ENCODE results near the gene SIRT2.

SIRT2 gene

DNA sequence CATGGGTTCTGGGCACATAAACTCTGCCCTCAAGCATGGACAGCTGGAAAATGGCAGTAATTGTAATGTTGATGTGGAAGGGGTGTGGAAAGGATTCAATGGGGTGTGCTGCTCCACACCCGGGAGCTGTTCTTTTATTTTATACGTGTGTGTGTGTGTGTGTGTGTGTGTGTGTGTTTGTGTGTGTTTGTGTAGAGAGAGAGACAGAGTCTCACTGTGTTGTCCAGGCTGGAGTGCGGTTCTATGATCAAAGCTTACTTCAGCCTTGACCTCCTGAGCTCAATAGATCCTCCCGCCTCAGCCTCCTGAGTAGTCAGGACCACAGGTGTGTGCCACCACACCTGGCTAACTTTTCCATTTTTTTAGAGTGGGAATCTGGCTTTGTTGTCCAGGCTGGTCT lies 34.1 kb upstream of the SIRT2 start:
- Histone ChIP-seq H3K4me3 (ENCODE audit: low read depth, low read length) (no peak overlapping the region), H3K4me1 (ENCODE audit: control insufficient read depth in 1 of 2, insufficient read depth in 2 of 2, low read length in 2 of 2) (peaks cover 7 to 11% of the 10 kb centered on the region in 2 experiments), H3K79me2 (ENCODE audit: control insufficient read depth, insufficient read depth, low read length, poor library complexity) (peaks cover 10% of the 10 kb centered on the region), H3K27ac (ENCODE audit: low read depth, low read length) (no peak overlapping the region), H3K14ac (ENCODE audit: low read length) (no peak overlapping the region), H4K91ac (ENCODE audit: low read depth, low read length) (no peak overlapping the region), H3K23ac (ENCODE audit: low read length) (no peak overlapping the region), H3K4me2 (ENCODE audit: low read length) (no peak overlapping the region), H3K27me3 (ENCODE audit: insufficient read depth, low read length) (no peaks in the 10 kb centered on the region), H3K9me3 (ENCODE audit: insufficient read depth, low read depth, low read length) (peaks cover 9% of the 10 kb centered on the region), H4K12ac (ENCODE audit: low read depth, low read length) (no peak overlapping the region), H3K36me3 (ENCODE audit: control insufficient read depth in 1 of 2, insufficient read depth in 2 of 2, low read length in 2 of 2) (peaks cover 14 to 16% of the 10 kb centered on the region in 2 experiments), H3K18ac (ENCODE audit: low read length) (no peak overlapping the region), H2AFZ (ENCODE audit: insufficient read depth, low read length, poor library complexity) (no peak overlapping the region), H3K4ac (ENCODE audit: low read depth, low read length) (no peak overlapping the region), H4K8ac (ENCODE audit: low read depth, low read length) (no peak overlapping the region), H2BK5ac (ENCODE audit: low read depth, low read length, poor library complexity) (no peak overlapping the region), H2BK12ac (ENCODE audit: low read length) (no peak overlapping the region), H3K9ac (ENCODE audit: low read length) (no peak overlapping the region), H2BK120ac (ENCODE audit: insufficient read depth, low read length, poor library complexity) (no peak overlapping the region), H2AK5ac (ENCODE audit: low read length) (no peak overlapping the region), H3K79me1 (ENCODE audit: low read length) (peaks cover 8% of the 10 kb centered on the region)
- DNase-seq = no peak
- WGBS (ENCODE audit: extremely low coverage, insufficient coverage, insufficient read length) = no CpG with 5 or more reads among the region's 4 CpGs

DNA sequence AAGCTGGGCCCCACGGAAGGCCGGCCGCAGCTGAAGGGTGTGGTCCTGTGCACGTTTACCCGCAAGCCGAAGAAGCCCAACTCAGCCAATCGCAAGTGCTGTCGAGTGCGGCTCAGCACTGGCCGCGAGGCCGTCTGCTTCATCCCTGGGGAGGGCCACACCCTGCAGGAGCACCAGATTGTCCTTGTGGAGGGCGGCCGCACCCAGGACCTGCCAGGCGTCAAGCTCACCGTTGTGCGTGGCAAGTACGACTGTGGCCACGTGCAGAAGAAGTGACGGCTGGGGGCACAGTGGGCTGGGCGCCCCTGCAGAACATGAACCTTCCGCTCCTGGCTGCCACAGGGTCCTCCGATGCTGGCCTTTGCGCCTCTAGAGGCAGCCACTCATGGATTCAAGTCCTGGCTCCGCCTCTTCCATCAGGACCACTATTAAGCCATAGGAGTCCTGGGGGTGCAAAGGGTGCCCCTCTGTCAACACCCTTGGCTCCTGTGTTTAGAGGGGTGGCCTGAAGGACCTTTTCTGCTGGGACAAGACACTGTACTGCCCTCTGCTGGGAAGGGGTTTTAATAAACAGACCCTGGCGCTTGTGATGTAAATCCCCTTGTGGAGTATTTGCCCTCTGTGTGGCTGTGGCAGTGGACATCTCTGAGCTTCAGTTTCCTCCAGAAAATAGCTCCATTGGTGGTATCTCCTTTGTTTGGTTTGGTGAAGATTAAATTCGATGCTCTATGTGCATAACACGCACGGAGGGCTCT lies 33.2 kb upstream of the SIRT2 start:
- Histone ChIP-seq H3K18ac (ENCODE audit: low read length) (peak overlapping the region; percentile 3), H3K36me3 (ENCODE audit: control insufficient read depth in 1 of 2, insufficient read depth in 2 of 2, low read length in 2 of 2) (peaks cover 14 to 16% of the 10 kb centered on the region in 2 experiments), H4K8ac (ENCODE audit: low read depth, low read length) (no peak overlapping the region), H4K91ac (ENCODE audit: low read depth, low read length) (no peak overlapping the region), H2AK5ac (ENCODE audit: low read length) (no peak overlapping the region), H3K23ac (ENCODE audit: low read length) (no peak overlapping the region), H3K27ac (ENCODE audit: low read depth, low read length) (no peak overlapping the region), H3K79me2 (ENCODE audit: control insufficient read depth, insufficient read depth, low read length, poor library complexity) (peaks cover 10% of the 10 kb centered on the region), H3K14ac (ENCODE audit: low read length) (no peak overlapping the region), H3K9ac (ENCODE audit: low read length) (no peak overlapping the region), H3K4me2 (ENCODE audit: low read length) (no peak overlapping the region), H3K4me3 (ENCODE audit: low read depth, low read length) (no peak overlapping the region), H4K12ac (ENCODE audit: low read depth, low read length) (no peak overlapping the region), H3K27me3 (ENCODE audit: insufficient read depth, low read length) (no peaks in the 10 kb centered on the region), H3K79me1 (ENCODE audit: low read length) (peaks cover 8% of the 10 kb centered on the region), H3K9me3 (ENCODE audit: insufficient read depth, low read depth, low read length) (peaks cover 9% of the 10 kb centered on the region), H2BK12ac (ENCODE audit: low read length) (no peak overlapping the region), H2BK120ac (ENCODE audit: insufficient read depth, low read length, poor library complexity) (no peak overlapping the region), H3K4me1 (ENCODE audit: control insufficient read depth in 1 of 2, insufficient read depth in 2 of 2, low read length in 2 of 2) (peaks cover 7 to 11% of the 10 kb centered on the region in 2 experiments), H2AFZ (ENCODE audit: insufficient read depth, low read length, poor library complexity) (no peak overlapping the region), H3K4ac (ENCODE audit: low read depth, low read length) (no peak overlapping the region), H2BK5ac (ENCODE audit: low read depth, low read length, poor library complexity) (no peak overlapping the region)
- DNase-seq = peak; percentile 17 to 19
- no CpG with 5 or more reads among the region's 29 CpGs for WGBS (ENCODE audit: extremely low coverage, insufficient coverage, insufficient read length)

DNA sequence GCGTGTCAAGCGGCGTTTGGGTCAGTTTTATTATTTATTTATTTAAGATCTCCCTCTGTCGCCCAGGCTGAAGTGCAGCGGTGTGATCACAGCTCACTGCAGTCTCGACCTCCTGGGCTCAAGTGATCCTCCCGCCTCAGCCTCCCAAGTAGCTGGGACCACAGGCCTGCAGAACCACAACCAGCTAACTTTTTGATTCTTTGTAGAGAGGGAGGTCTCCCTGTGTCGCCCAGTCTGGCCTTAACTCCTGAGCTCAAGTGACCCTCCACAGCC lies 32.0 kb upstream of the SIRT2 start:
- Histone ChIP-seq H3K36me3 (ENCODE audit: control insufficient read depth in 1 of 2, insufficient read depth in 2 of 2, low read length in 2 of 2) (peaks cover 14 to 16% of the 10 kb centered on the region in 2 experiments), H3K4ac (ENCODE audit: low read depth, low read length) (peak overlapping the region; percentile 80), H3K9me3 (ENCODE audit: insufficient read depth, low read depth, low read length) (peaks cover 9% of the 10 kb centered on the region), H3K23ac (ENCODE audit: low read length) (no peak overlapping the region), H2BK120ac (ENCODE audit: insufficient read depth, low read length, poor library complexity) (no peak overlapping the region), H3K79me2 (ENCODE audit: control insufficient read depth, insufficient read depth, low read length, poor library complexity) (peaks cover 10% of the 10 kb centered on the region), H3K27me3 (ENCODE audit: insufficient read depth, low read length) (no peaks in the 10 kb centered on the region), H2BK12ac (ENCODE audit: low read length) (no peak overlapping the region), H3K4me2 (ENCODE audit: low read length) (peak overlapping the region; percentile 84), H2BK5ac (ENCODE audit: low read depth, low read length, poor library complexity) (no peak overlapping the region), H2AK5ac (ENCODE audit: low read length) (peak overlapping the region; percentile 65), H4K8ac (ENCODE audit: low read depth, low read length) (no peak overlapping the region), H3K14ac (ENCODE audit: low read length) (no peak overlapping the region), H2AFZ (ENCODE audit: insufficient read depth, low read length, poor library complexity) (no peak overlapping the region), H3K79me1 (ENCODE audit: low read length) (peaks cover 8% of the 10 kb centered on the region), H3K9ac (ENCODE audit: low read length) (peak overlapping the region; percentile 92), H4K12ac (ENCODE audit: low read depth, low read length) (no peak overlapping the region), H4K91ac (ENCODE audit: low read depth, low read length) (peak overlapping the region; percentile 12), H3K27ac (ENCODE audit: low read depth, low read length) (no peak overlapping the region), H3K4me3 (ENCODE audit: low read depth, low read length) (peak overlapping the region; percentile 82), H3K4me1 (ENCODE audit: control insufficient read depth in 1 of 2, insufficient read depth in 2 of 2, low read length in 2 of 2) (peaks cover 7 to 11% of the 10 kb centered on the region in 2 experiments), H3K18ac (ENCODE audit: low read length) (no peak overlapping the region)
- WGBS (ENCODE audit: extremely low coverage, insufficient coverage, insufficient read length) = no CpG with 5 or more reads among the region's 8 CpGs
- DNase-seq = no peak

GRCh38 chr19:38930776-38931520 lies 31.5 kb upstream of the SIRT2 start, which contains the start of gene MRPS12:
MRPS12 (plus strand) TSS chr19:38930944; CDS start chr19:38931295, 351 bp downstream.
- H3K9me3 ChIP-seq (ENCODE audit: insufficient read depth, low read depth, low read length) = peaks cover 9% of the 10 kb centered on the region
- H3K27ac ChIP-seq (ENCODE audit: low read depth, low read length) = peak within 1 kb of the TSS; percentile 82
- H2BK5ac ChIP-seq (ENCODE audit: low read depth, low read length, poor library complexity) = peak within 1 kb of the TSS; percentile 64

More at GRCh38 chr19:38930776-38931520, 31.5 kb upstream of the SIRT2 start, which contains the start of gene MRPS12:
- Histone ChIP-seq H3K36me3 (ENCODE audit: control insufficient read depth in 1 of 2, insufficient read depth in 2 of 2, low read length in 2 of 2) (peaks cover 17 to 19% of the 10 kb centered on the region in 2 experiments), H3K4ac (ENCODE audit: low read depth, low read length) (peak within 1 kb of the TSS; percentile 80), H3K4me3 (ENCODE audit: low read depth, low read length) (peak within 1 kb of the TSS; percentile 89), H3K4me1 (ENCODE audit: control insufficient read depth in 1 of 2, insufficient read depth in 2 of 2, low read length in 2 of 2) (peaks cover 7 to 11% of the 10 kb centered on the region in 2 experiments), H3K79me2 (ENCODE audit: control insufficient read depth, insufficient read depth, low read length, poor library complexity) (peaks cover 10% of the 10 kb centered on the region), H4K12ac (ENCODE audit: low read depth, low read length) (peak within 1 kb of the TSS; percentile 55), H3K27me3 (ENCODE audit: insufficient read depth, low read length) (no peaks in the 10 kb centered on the region), H2AFZ (ENCODE audit: insufficient read depth, low read length, poor library complexity) (peak within 1 kb of the TSS; percentile 78), H4K8ac (ENCODE audit: low read depth, low read length) (peak within 1 kb of the TSS; percentile 98), H2BK12ac (ENCODE audit: low read length) (no peak within 1 kb of the TSS), H3K23ac (ENCODE audit: low read length) (no peak within 1 kb of the TSS), H2AK5ac (ENCODE audit: low read length) (peak within 1 kb of the TSS; percentile 65), H3K18ac (ENCODE audit: low read length) (peak within 1 kb of the TSS; percentile 68), H2BK120ac (ENCODE audit: insufficient read depth, low read length, poor library complexity) (peak within 1 kb of the TSS; percentile 59), H3K14ac (ENCODE audit: low read length) (peak within 1 kb of the TSS; percentile 10), H3K4me2 (ENCODE audit: low read length) (peak within 1 kb of the TSS; percentile 86), H4K91ac (ENCODE audit: low read depth, low read length) (peak within 1 kb of the TSS; percentile 80), H3K79me1 (ENCODE audit: low read length) (peaks cover 8% of the 10 kb centered on the region), H3K9ac (ENCODE audit: low read length) (peak within 1 kb of the TSS; percentile 92)
- peak; percentile 100 for DNase-seq
- no CpG with 5 or more reads among the region's 40 CpGs for WGBS (ENCODE audit: extremely low coverage, insufficient coverage, insufficient read length)

All from trophoblast cell (in vitro differentiated cells and primary cell).